Stomach (tissue), 9 donors: ENCODE data around the gene FCRLB. TPM values are rescaled to one million over a fixed set of nuclear protein-coding genes. Genes with fewer than 3 reads are reported as not detected.
A peak's percentile ranks its signal among the peaks of the same experiment; 100 is the strongest.

ENCODE experiments used
- DNase-seq, 2 donors: peaks; one replicate each; pipeline versions ENCODE4 v3.0.0 to v3.0.0-alpha.2; 2013 to 2019
- H3K27ac ChIP-seq, 5 donors: fragments of 200-600 bp in 4 of 5; sonication (generic) in 4 of 5; one replicate each; pipeline ENCODE4 v1.5.1; 2013 to 2019; ENCODE audit warnings: mild to moderate bottlenecking in 1 of 5, moderate library complexity in 1 of 5
- H3K27me3 ChIP-seq, 3 donors: fragments of 200-600 bp; sonication (generic); one replicate each; pipeline ENCODE4 v1.5.1; 2017 to 2019; ENCODE audit warnings: mixed run types in 1 of 3
- H3K36me3 ChIP-seq, 4 donors: fragments of 200-600 bp; sonication (generic); 1 replicate in 3 of 4; 2 replicates in 1 of 4; pipeline ENCODE4 v1.5.1; 2016 to 2019
- H3K4me1 ChIP-seq, 4 donors: fragments of 200-600 bp; sonication (generic); one replicate each; pipeline ENCODE4 v1.5.1; 2016 to 2019
- H3K4me3 ChIP-seq, 4 donors: fragments of 200-600 bp; sonication (generic) in 3 of 4; one replicate each; pipeline ENCODE4 v1.5.1; 2016 to 2019; ENCODE audit warnings: mild to moderate bottlenecking in 1 of 4
- H3K9me3 ChIP-seq, 4 donors: fragments of 200-600 bp; sonication (generic); one replicate each; pipeline ENCODE4 v1.5.1; 2016 to 2019
- CTCF ChIP-seq, 7 experiments: fragments of 450-650 bp in 4 of 7; fragments of 200-600 bp in 3 of 7; sonication (generic) in 3 of 7; IDR thresholded peaks; one replicate each; pipeline ENCODE4 v1.5.1; 2016 to 2019; ENCODE audit warnings: antibody characterized with exemption in 7 of 7, control low read depth in 2 of 7, mild to moderate bottlenecking in 1 of 7
- EP300 ChIP-seq: sonication (generic); formaldehyde crosslinking; IDR thresholded peaks from one replicate; pipeline ENCODE4 v1.6.1; 2017; ENCODE audit warnings: antibody characterized with exemption
- POLR2A ChIP-seq, 4 donors: fragments of 450-650 bp; IDR thresholded peaks; one replicate each; pipeline ENCODE4 v1.6.1; 2016; ENCODE audit warnings: antibody characterized with exemption in 4 of 4, control low read depth in 2 of 4, mild to moderate bottlenecking in 1 of 4, moderate library complexity in 1 of 4
- POLR2AphosphoS5 ChIP-seq, 3 donors: sonication (generic); formaldehyde crosslinking; IDR thresholded peaks; one replicate each; pipeline ENCODE4 v1.6.1; 2016; ENCODE audit warnings: antibody characterized with exemption in 3 of 3
- WGBS, 5 donors: extraction: QIAGEN DNeasy Blood & Tissue Kit in 3 of 5; methylation state at CpG; one replicate each; pipeline versions ENCODE4 v1.1.5 to v1.1.7; 2013 to 2018; 5-methylcytosine and 5-hydroxymethylcytosine counted together
- intact Hi-C: fragments of 100-400 bp; cut with DNase I; formaldehyde crosslinking; loops from one replicate; pipeline ENCODE4 v1.15.1; 2023; ENCODE audit warnings: low total_unique reads
- polyA plus RNA-seq, 3 donors: library from polyadenylated mRNA; stranded (reverse); fragments of 200-250 nt; gene quantifications; one replicate each; pipeline ENCODE4 v1.2.3, GENCODE V29; 2013
- total RNA-seq, 5 donors: library from RNA; depleted of rRNA; stranded (reverse); fragments of >200 nt; gene quantifications; one replicate each; pipeline versions ENCODE4 v1.1.0 to v1.2.3, GENCODE V29; 2014 to 2016
- donor health status: healthy with polysubstance abuse.
- donor health status: Bipolar disorder and iron deficiency.
- donor health status: healthy.

FCRLB gene
- total and polyA plus RNA-seq, 8 donors = 0.30 to 3.8 (median 0.62) TPM; not detected in 4

- DNase-seq = no peak
- Histone ChIP-seq H3K9me3 (no peaks in the 10 kb centered on the region), H3K27me3 (peaks cover 0 to 27% (median 0%) of the 10 kb centered on the region in 3 donors), H3K4me1 (peaks cover 0 to 19% (median 3%) of the 10 kb centered on the region in 4 donors), H3K36me3 (no peaks in the 10 kb centered on the region), H3K4me3 (no peak overlapping the region), H3K27ac (peak overlapping the region in 1 of 5 donors; percentile 21)
- intact Hi-C loops = loop anchor here (10.0 kb wide), 2 partner anchors 96 to 256 kb away; no protein-coding TSS in a partner anchor
- 73 to 85% (median 81%) methylated on average over 6 of the region's 6 CpGs for WGBS, 5 donors
- TF ChIP-seq CTCF (IDR thresholded peaks at IDR 0.05) (no peak), POLR2AphosphoS5 (IDR thresholded peaks at IDR 0.05) (no peak), EP300 (no peak), POLR2A (IDR thresholded peaks at IDR 0.05) (no peak)
Measured at GRCh38 chr1:161740921-161741320, 19.6 kb downstream of the FCRLB start.

- Histone ChIP-seq H3K9me3 (no peaks in the 10 kb centered on the region), H3K36me3 (no peaks in the 10 kb centered on the region), H3K27me3 (peaks cover 0 to 13% (median 0%) of the 10 kb centered on the region in 3 donors), H3K27ac (peak overlapping the region in 1 of 5 donors; percentile 54), H3K4me3 (no peak overlapping the region), H3K4me1 (peaks cover 0 to 19% (median 3%) of the 10 kb centered on the region in 4 donors)
- WGBS, 5 donors = 40 to 66% (median 59%) methylated on average over 9 of the region's 9 CpGs
- intact Hi-C loops = loop anchor here (10.0 kb wide), 2 partner anchors 98 to 258 kb away; no protein-coding TSS in a partner anchor
- TF ChIP-seq POLR2AphosphoS5 (IDR thresholded peaks at IDR 0.05) = peak in 2 of 3 donors; percentile 38 to 71
- no peak for TF ChIP-seq EP300
- peak; percentile 44 to 61 for DNase-seq
Measured at GRCh38 chr1:161743231-161743630, 21.9 kb downstream of the FCRLB start.

GRCh38 chr1:161747801-161748200, 26.5 kb downstream of the FCRLB start:
- DNase-seq = no peak
- no peak overlapping the region for H3K4me3 ChIP-seq
- peaks cover 9 to 33% (median 20%) of the 10 kb centered on the region in 4 donors for H3K4me1 ChIP-seq
- peaks cover 10 to 17% (median 17%) of the 10 kb centered on the region in 4 donors for H3K36me3 ChIP-seq
- no peaks in the 10 kb centered on the region for H3K27me3 ChIP-seq
- no peak overlapping the region for H3K27ac ChIP-seq
- intact Hi-C loops = loop anchor here (10.0 kb wide), 2 partner anchors 103 to 263 kb away; no protein-coding TSS in a partner anchor
- TF ChIP-seq POLR2AphosphoS5 (IDR thresholded peaks at IDR 0.05) (no peak), POLR2A (IDR thresholded peaks at IDR 0.05) (no peak), EP300 (no peak), CTCF (IDR thresholded peaks at IDR 0.05) (no peak)
- H3K9me3 ChIP-seq = no peaks in the 10 kb centered on the region
- 19 to 42% (median 29%) methylated on average over 6 of the region's 6 CpGs for WGBS, 5 donors

- no peaks in the 10 kb centered on the region for H3K9me3 ChIP-seq
- peak within 1 kb of the TSS; percentile 74 to 94 (median 83) for H3K4me3 ChIP-seq
- peaks cover 9 to 23% (median 17%) of the 10 kb centered on the region in 4 donors for H3K4me1 ChIP-seq
- intact Hi-C loops = loop anchor here (10.0 kb wide), 2 partner anchors 105 to 265 kb away; no protein-coding TSS in a partner anchor
- peak; percentile 92 to 98 for DNase-seq
- no peaks in the 10 kb centered on the region for H3K27me3 ChIP-seq
- TF ChIP-seq EP300 = no peak
- peak in 1 of 7 experiments; percentile 10 for TF ChIP-seq CTCF (IDR thresholded peaks at IDR 0.05)
- TF ChIP-seq POLR2A (IDR thresholded peaks at IDR 0.05) = peak in 1 of 4 donors; percentile 21
- TF ChIP-seq POLR2AphosphoS5 (IDR thresholded peaks at IDR 0.05) = peak; percentile 69 to 92 (median 70)
- H3K27ac ChIP-seq = peak within 1 kb of the TSS; percentile 88 to 95 (median 89)
- WGBS, 5 donors = 0 to 1% (median 0%) methylated on average over 41 to 65 of the region's 65 CpGs
- peaks cover 24 to 37% (median 36%) of the 10 kb centered on the region in 4 donors for H3K36me3 ChIP-seq
Measured at GRCh38 chr1:161749509-161750407, 28.4 kb downstream of the FCRLB start, which contains the start of gene DUSP12. Gene DUSP12 (plus strand): TSS chr1:161749786. CDS start chr1:161749802, 16 bp downstream.
